ENCODE measurements around the gene MCL1. TPM values are rescaled to one million over a fixed set of nuclear protein-coding genes. Genes with fewer than 3 reads are reported as not detected.
A peak's percentile ranks its signal among the peaks of the same experiment; 100 is the strongest.

Gene MCL1
- total and polyA plus RNA-seq, 2 donors (not counting 1 experiment from before 2014, with no cell fraction given): 219 to 266 TPM

- Histone ChIP-seq H3K79me2 (ENCODE audit: control insufficient read depth, insufficient read depth, low read length) (peaks cover 87% of the 10 kb centered on the region), H3K27me3 (replicated peaks in 1 of 4; ENCODE audit: control extremely low read depth in 1 of 4, control insufficient read depth in 3 of 4, insufficient read depth in 4 of 4, low read length in 3 of 4) (no peaks in the 10 kb centered on the region), H3K36me3 (replicated peaks in 1 of 2; ENCODE audit: control extremely low read depth in 1 of 2, control insufficient read depth in 1 of 2, extremely low read depth in 1 of 2, insufficient read depth in 2 of 2, low read length in 1 of 2) (peaks cover 1 to 70% of the 10 kb centered on the region in 2 experiments), H3K27ac (ENCODE audit: low read length in 2 of 2) (peak overlapping the region; percentile 66 to 99), H3K9me3 (ENCODE audit: control extremely low read depth in 1 of 3, control insufficient read depth in 2 of 3, insufficient read depth in 1 of 3, low read length in 2 of 3) (no peaks in the 10 kb centered on the region), H3K4me2 (replicated peaks; ENCODE audit: low read depth, low read length, poor library complexity, severe bottlenecking) (peak overlapping the region; percentile 86), H2AFZ (ENCODE audit: insufficient read depth, low read depth, low read length, poor library complexity, severe bottlenecking) (no peak overlapping the region), H4K20me1 (ENCODE audit: control insufficient read depth, insufficient read depth, low read length, poor library complexity, severe bottlenecking) (peaks cover 56% of the 10 kb centered on the region), H3K9ac (ENCODE audit: low read length) (peak overlapping the region; percentile 50), H3K4me3 (ENCODE audit: control extremely low read depth in 1 of 5, extremely low read depth in 1 of 5, insufficient read depth in 1 of 5, low read depth in 2 of 5, low read length in 4 of 5) (peak overlapping the region; percentile 12 to 51 (median 25)), H3K4me1 (ENCODE audit: control insufficient read depth in 2 of 2, insufficient read depth in 2 of 2, low read length in 2 of 2) (peaks cover 80 to 86% of the 10 kb centered on the region in 2 donors)
- intact Hi-C loops (cut with micrococcal nuclease): loop anchor here (1.0 kb wide), 1 partner anchor 10 kb away; no protein-coding TSS in a partner anchor
- no peak for TF ChIP-seq CTCF (IDR thresholded peaks at IDR 0.05)
- TF ChIP-seq EZH2 (IDR thresholded peaks at IDR 0.05; ENCODE audit: borderline replicate concordance, insufficient read depth, low read depth, low read length, poor library complexity, severe bottlenecking): no peak
- no CpG with 5 or more reads among the region's 4 CpGs for WGBS (ENCODE audit: insufficient coverage)
- H3K9me3 Mint-ChIP-seq (ENCODE audit: insufficient read depth): no peaks in the 10 kb centered on the region
- peak; percentile 56 for DNase-seq
- ChIA-PET CTCF (interaction anchor here (0.6 to 19.2 kb wide), 3 partner anchors 12 to 47 kb away, joined by 3 to 497 read pairs (median 157); no protein-coding TSS in a partner anchor), POLR2A (interaction anchor here (0.6 to 11.2 kb wide), 3 partner anchors 9 to 353 kb away, joined by 3 to 371 read pairs (median 9); partner anchors contain the start of genes ENSA and SETDB1)
- H3K4me3 Mint-ChIP-seq: peak overlapping the region; percentile 74
- peak overlapping the region; percentile 79 for H3K27ac Mint-ChIP-seq
- H3K4me1 Mint-ChIP-seq: peaks cover 79% of the 10 kb centered on the region
- no peaks in the 10 kb centered on the region for H3K27me3 Mint-ChIP-seq
- peak; percentile 61 for ATAC-seq (ENCODE audit: low read depth)
Measured at GRCh38 chr1:150572918-150573647, 6.3 kb downstream of the MCL1 start.

GRCh38 chr1:150568594-150568966 is 10.8 kb downstream of the MCL1 start:
- H2AFZ ChIP-seq (ENCODE audit: insufficient read depth, low read depth, low read length, poor library complexity, severe bottlenecking): no peak overlapping the region
- Mint-ChIP-seq H3K27ac (peak overlapping the region; percentile 94), H3K4me3 (peak overlapping the region; percentile 80), H3K9me3 (ENCODE audit: insufficient read depth) (no peaks in the 10 kb centered on the region), H3K4me1 (peaks cover 78% of the 10 kb centered on the region), H3K27me3 (no peaks in the 10 kb centered on the region)
- peaks cover 13% of the 10 kb centered on the region for H4K20me1 ChIP-seq (ENCODE audit: control insufficient read depth, insufficient read depth, low read length, poor library complexity, severe bottlenecking)
- ChIA-PET POLR2A (interaction anchor here (0.7 to 10.3 kb wide), 3 partner anchors 7 to 86 kb away, joined by 4 to 371 read pairs (median 5); partner anchors contain the start of gene MCL1), CTCF (interaction anchor here (2.0 to 19.2 kb wide), 4 partner anchors 7 to 58 kb away, joined by 5 to 497 read pairs (median 327); partner anchors contain the start of gene MCL1)
- H3K36me3 ChIP-seq (replicated peaks in 1 of 2; ENCODE audit: control extremely low read depth in 1 of 2, control insufficient read depth in 1 of 2, extremely low read depth in 1 of 2, insufficient read depth in 2 of 2, low read length in 1 of 2): peaks cover 1 to 26% of the 10 kb centered on the region in 2 experiments
- H3K79me2 ChIP-seq (ENCODE audit: control insufficient read depth, insufficient read depth, low read length): peaks cover 67% of the 10 kb centered on the region
- peak overlapping the region; percentile 96 to 99 for H3K27ac ChIP-seq (ENCODE audit: low read length in 2 of 2)
- peak overlapping the region in 4 of 5 experiments; percentile 39 to 67 (median 58) for H3K4me3 ChIP-seq (ENCODE audit: control extremely low read depth in 1 of 5, extremely low read depth in 1 of 5, insufficient read depth in 1 of 5, low read depth in 2 of 5, low read length in 4 of 5)
- intact Hi-C loops (cut with micrococcal nuclease): no loop called here
- ATAC-seq (ENCODE audit: low read depth) (no peak), DNase-seq (no peak)
- H3K9ac ChIP-seq (ENCODE audit: low read length): peak overlapping the region; percentile 55
- H3K9me3 ChIP-seq (ENCODE audit: control extremely low read depth in 1 of 3, control insufficient read depth in 2 of 3, insufficient read depth in 1 of 3, low read length in 2 of 3): no peaks in the 10 kb centered on the region
- H3K4me2 ChIP-seq (replicated peaks; ENCODE audit: low read depth, low read length, poor library complexity, severe bottlenecking): peak overlapping the region; percentile 77
- TF ChIP-seq CTCF (IDR thresholded peaks at IDR 0.05) (no peak), EZH2 (IDR thresholded peaks at IDR 0.05; ENCODE audit: borderline replicate concordance, insufficient read depth, low read depth, low read length, poor library complexity, severe bottlenecking) (no peak)
- peaks cover 97 to 100% of the 10 kb centered on the region in 2 donors for H3K4me1 ChIP-seq (ENCODE audit: control insufficient read depth in 2 of 2, insufficient read depth in 2 of 2, low read length in 2 of 2)
- no peaks in the 10 kb centered on the region for H3K27me3 ChIP-seq (replicated peaks in 1 of 4; ENCODE audit: control extremely low read depth in 1 of 4, control insufficient read depth in 3 of 4, insufficient read depth in 4 of 4, low read length in 3 of 4)
